Thoracic aorta endothelial cell (primary cell): ENCODE measurements around the gene UCHL5. TPM values are rescaled to one million over a fixed set of nuclear protein-coding genes. Genes with fewer than 3 reads are reported as not detected.
A peak's percentile ranks its signal among the peaks of the same experiment; 100 is the strongest.

ENCODE experiments used
- small RNA-seq: library from RNA; depleted of rRNA; stranded (forward); fragments of <200 nt; gene quantifications from one replicate; pipeline ENCODE3, GENCODE V24; 2012
- total RNA-seq: library from RNA; depleted of rRNA; stranded (reverse); fragments of >200 nt; gene quantifications from 2 replicates; pipeline ENCODE4 v1.2.3, GENCODE V29; 2012

Gene UCHL5, protein sequence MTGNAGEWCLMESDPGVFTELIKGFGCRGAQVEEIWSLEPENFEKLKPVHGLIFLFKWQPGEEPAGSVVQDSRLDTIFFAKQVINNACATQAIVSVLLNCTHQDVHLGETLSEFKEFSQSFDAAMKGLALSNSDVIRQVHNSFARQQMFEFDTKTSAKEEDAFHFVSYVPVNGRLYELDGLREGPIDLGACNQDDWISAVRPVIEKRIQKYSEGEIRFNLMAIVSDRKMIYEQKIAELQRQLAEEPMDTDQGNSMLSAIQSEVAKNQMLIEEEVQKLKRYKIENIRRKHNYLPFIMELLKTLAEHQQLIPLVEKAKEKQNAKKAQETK
- 58.5 and 64.0 TPM in 2 replicates for total RNA-seq

GRCh38 chr1:193059282-193060114, at the start of gene UCHL5, which contains the start of gene RO60:
UCHL5 (minus strand) TSS chr1:193059360; CDS start chr1:193059260, 100 bp downstream.
RO60 (plus strand) TSS chr1:193059612; CDS start chr1:193069055, 9,443 bp downstream.

GRCh38 chr1:193104907-193105820, 46.0 kb upstream of the UCHL5 start, which contains the start of gene GLRX2:
GLRX2 (minus strand) TSS chr1:193105414; CDS start chr1:193105382, 32 bp downstream.

Small RNA genes lying within 50 kb of the gene (small RNA-seq; reads per million reads assigned to genes)
- 3.9 reads per million, percentile 74 among the genes with 10 or more reads in this experiment for gene SCARNA18B

Other genes starting within 250 kb of the UCHL5 start
- 165 and 177 TPM in 2 replicates for gene RO60, start 252 bp upstream of the UCHL5 start, total RNA-seq
- gene GLRX2, start 46.1 kb upstream of the UCHL5 start, total RNA-seq: 19.3 and 23.8 TPM in 2 replicates
- 40.4 and 42.5 TPM in 2 replicates for gene CDC73, start 62.7 kb upstream of the UCHL5 start, total RNA-seq
- not detected in 2 replicates for gene B3GALT2, start 127.3 kb upstream of the UCHL5 start, total RNA-seq